Mesodermal cell (in vitro differentiated cells): ENCODE measurements around the gene SLF2.

ENCODE experiments used
- H3K27ac ChIP-seq: 2 replicates; pipeline ENCODE4 v1.7.0; 2013; ENCODE audit warnings: mild to moderate bottlenecking, low read depth, low read length, moderate library complexity; ENCODE audit not compliant: severe bottlenecking
- H3K36me3 ChIP-seq: 2 replicates; pipeline ENCODE4 v1.7.1; 2013; ENCODE audit warnings: mild to moderate bottlenecking, low read length, moderate library complexity; ENCODE audit not compliant: control insufficient read depth, insufficient read depth
- H3K4me1 ChIP-seq: one replicate; pipeline ENCODE4 v1.7.1; 2013; ENCODE audit warnings: mild to moderate bottlenecking, low read length; ENCODE audit not compliant: insufficient read depth, control insufficient read depth, poor library complexity, severe bottlenecking
- H3K4me3 ChIP-seq: 2 replicates; pipeline ENCODE4 v1.7.0; 2013; ENCODE audit warnings: low read length, control low read depth, mild to moderate bottlenecking; ENCODE audit not compliant: insufficient read depth, poor library complexity, severe bottlenecking; ENCODE audit errors: extremely low read depth
- H3K9me3 ChIP-seq: 2 replicates; pipeline ENCODE4 v1.7.1; 2013; ENCODE audit warnings: mild to moderate bottlenecking, low read length, moderate library complexity; ENCODE audit not compliant: control insufficient read depth
- WGBS, 2 experiments: methylation state at CpG; one replicate each; pipeline ENCODE4 v1.1.5; 2013; ENCODE audit warnings: missing lambda C conversion rate in 2 of 2; ENCODE audit not compliant: insufficient coverage in 2 of 2; 5-methylcytosine and 5-hydroxymethylcytosine counted together

Gene SLF2

GRCh38 chr10:100890141-100890672 is 22.6 kb upstream of the SLF2 start:
- Histone ChIP-seq H3K4me1 (peaks cover 21% of the 10 kb centered on the region), H3K27ac (peak overlapping the region; percentile 82), H3K36me3 (no peaks in the 10 kb centered on the region), H3K4me3 (no peak overlapping the region), H3K9me3 (no peaks in the 10 kb centered on the region)
- 88 to 90% methylated on average over 4 of the region's 6 CpGs for WGBS, 2 experiments

DNA sequence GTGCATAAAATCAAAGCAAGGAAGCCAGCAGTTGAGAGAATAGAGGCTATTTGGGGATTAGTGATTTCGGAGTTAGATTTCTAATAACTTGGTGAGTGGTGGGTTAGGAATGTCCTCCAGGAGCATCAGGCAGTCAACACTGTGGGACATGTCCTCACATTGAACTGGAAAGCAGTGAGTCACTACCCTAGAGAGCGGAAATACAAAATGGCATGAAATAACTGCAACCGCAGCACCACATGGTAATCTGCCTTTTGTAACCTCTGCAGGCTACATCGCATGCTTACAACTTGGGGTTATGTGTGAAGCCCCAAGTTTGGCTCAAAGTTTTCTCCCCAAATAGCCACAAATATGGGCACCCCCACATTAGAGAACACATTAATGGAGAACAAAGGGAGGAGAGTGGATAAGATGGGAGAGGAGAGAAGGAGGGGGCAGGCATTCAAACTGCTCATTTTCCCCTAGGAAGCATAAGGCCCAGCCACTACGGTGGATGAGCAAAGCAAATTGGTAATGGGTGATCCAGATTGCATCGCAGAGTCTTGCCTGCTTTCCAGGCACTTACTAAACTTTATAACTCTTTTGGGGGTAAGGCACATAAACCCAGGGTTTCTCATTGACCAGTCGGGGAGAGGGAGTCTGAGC is 22.0 kb upstream of the SLF2 start:
- 68 to 69% methylated on average over 4 to 7 of the region's 7 CpGs for WGBS, 2 experiments

GRCh38 chr10:100894033-100894432 is 18.7 kb upstream of the SLF2 start:
- 90 to 100% methylated on average over 1 to 3 of the region's 3 CpGs for WGBS, 2 experiments
- no peak overlapping the region for H3K4me3 ChIP-seq
- peaks cover 24% of the 10 kb centered on the region for H3K4me1 ChIP-seq
- no peak overlapping the region for H3K27ac ChIP-seq
- H3K36me3 ChIP-seq = no peaks in the 10 kb centered on the region
- no peaks in the 10 kb centered on the region for H3K9me3 ChIP-seq

More for the DNA sequence above, 22.0 kb upstream of the SLF2 start:
- peak overlapping the region; percentile 82 for H3K27ac ChIP-seq
- peaks cover 21% of the 10 kb centered on the region for H3K4me1 ChIP-seq
- no peaks in the 10 kb centered on the region for H3K36me3 ChIP-seq
- no peaks in the 10 kb centered on the region for H3K9me3 ChIP-seq
- no peak overlapping the region for H3K4me3 ChIP-seq

GRCh38 chr10:100894589-100895294 is 18.0 kb upstream of the SLF2 start:
- Histone ChIP-seq H3K9me3 (no peaks in the 10 kb centered on the region), H3K36me3 (no peaks in the 10 kb centered on the region), H3K4me3 (no peak overlapping the region), H3K4me1 (peaks cover 19% of the 10 kb centered on the region), H3K27ac (no peak overlapping the region)
- 90 to 96% methylated on average over 4 to 5 of the region's 7 CpGs for WGBS, 2 experiments

DNA sequence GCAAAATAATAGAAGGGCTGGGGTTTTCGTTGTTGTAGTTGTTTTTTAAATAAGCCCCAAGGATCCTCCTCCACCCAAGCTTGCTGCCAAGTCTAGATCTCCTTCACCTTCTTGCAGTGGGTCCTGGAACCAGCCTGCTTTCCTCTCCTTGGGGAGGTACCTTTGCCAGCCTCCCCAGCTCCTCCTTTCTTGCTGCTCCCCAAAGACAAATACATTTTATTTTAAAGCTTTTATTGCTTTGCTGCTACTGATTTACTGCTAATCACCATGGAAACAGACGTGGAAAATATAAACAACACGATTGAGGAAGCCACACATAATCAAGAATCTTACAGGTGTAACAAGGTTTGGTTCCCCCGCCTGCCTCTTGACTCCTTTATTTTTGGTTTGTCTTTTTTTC is 17.4 kb upstream of the SLF2 start:
- H3K27ac ChIP-seq = no peak overlapping the region
- peaks cover 13% of the 10 kb centered on the region for H3K4me1 ChIP-seq
- 77 to 100% methylated on average over 1 to 4 of the region's 4 CpGs for WGBS, 2 experiments
- H3K36me3 ChIP-seq = no peaks in the 10 kb centered on the region
- no peak overlapping the region for H3K4me3 ChIP-seq
- H3K9me3 ChIP-seq = no peaks in the 10 kb centered on the region

- Histone ChIP-seq H3K4me1 (peaks cover 7% of the 10 kb centered on the region), H3K36me3 (no peaks in the 10 kb centered on the region), H3K4me3 (no peak overlapping the region), H3K27ac (no peak overlapping the region), H3K9me3 (no peaks in the 10 kb centered on the region)
- WGBS, 2 experiments = 81 to 100% methylated on average over 3 of the region's 3 CpGs
These were observed 16.9 kb upstream of the SLF2 start for GRCh38 chr10:100895896-100896295.

- no peak overlapping the region for H3K27ac ChIP-seq
- H3K4me1 ChIP-seq = peaks cover 3% of the 10 kb centered on the region
- no peaks in the 10 kb centered on the region for H3K9me3 ChIP-seq
- H3K4me3 ChIP-seq = no peak overlapping the region
- no peaks in the 10 kb centered on the region for H3K36me3 ChIP-seq
- 60 to 84% methylated on average over 1 to 5 of the region's 7 CpGs for WGBS, 2 experiments
These were observed 15.8 kb upstream of the SLF2 start for GRCh38 chr10:100896876-100897461.

DNA sequence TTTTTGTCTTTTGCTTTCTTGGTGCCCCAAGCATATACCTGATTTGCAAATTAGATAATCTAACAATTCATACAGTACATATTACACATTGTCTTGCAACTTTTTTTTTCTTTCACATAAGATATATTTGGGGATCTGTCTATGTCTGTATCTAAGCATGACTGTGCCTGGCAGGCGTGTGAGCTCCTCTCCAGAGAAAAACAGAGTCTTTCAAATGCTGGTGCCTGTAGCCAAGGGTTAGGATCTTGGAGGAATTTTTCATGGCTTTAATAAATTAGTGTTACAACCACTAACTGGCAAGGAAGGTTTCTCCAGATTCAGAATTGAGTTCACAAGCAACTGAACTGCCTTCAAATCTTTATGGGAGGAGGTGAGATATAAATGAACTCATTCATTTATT is 14.8 kb upstream of the SLF2 start:
- H3K36me3 ChIP-seq = no peaks in the 10 kb centered on the region
- WGBS, 2 experiments = 14 to 80% methylated on average over 1 of the region's 1 CpG
- peaks cover 3% of the 10 kb centered on the region for H3K4me1 ChIP-seq
- H3K27ac ChIP-seq = no peak overlapping the region
- no peak overlapping the region for H3K4me3 ChIP-seq
- no peaks in the 10 kb centered on the region for H3K9me3 ChIP-seq

DNA sequence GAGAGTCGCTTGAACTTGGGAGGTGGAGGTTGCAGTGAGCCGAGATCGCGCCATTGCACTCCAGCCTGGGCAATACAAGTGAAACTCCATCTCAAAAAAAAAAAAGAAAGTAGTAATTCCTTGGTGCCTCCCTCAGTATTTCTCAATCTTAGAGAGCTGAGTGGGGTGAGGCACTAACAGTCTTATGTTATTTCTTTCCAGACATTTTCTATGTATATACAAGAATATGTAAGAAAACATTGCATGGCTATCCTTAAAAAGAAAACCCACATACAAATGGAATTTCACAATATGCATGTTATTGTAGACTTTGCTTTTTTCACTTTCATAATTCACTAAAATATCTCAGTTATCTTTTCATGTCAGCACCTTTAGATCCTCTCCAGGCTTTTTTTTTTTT is 13.6 kb upstream of the SLF2 start:
- H3K9me3 ChIP-seq = no peaks in the 10 kb centered on the region
- peaks cover 3% of the 10 kb centered on the region for H3K4me1 ChIP-seq
- no peak overlapping the region for H3K27ac ChIP-seq
- H3K4me3 ChIP-seq = no peak overlapping the region
- H3K36me3 ChIP-seq = no peaks in the 10 kb centered on the region
- no CpG with 5 or more reads among the region's 4 CpGs for WGBS, 2 experiments

DNA sequence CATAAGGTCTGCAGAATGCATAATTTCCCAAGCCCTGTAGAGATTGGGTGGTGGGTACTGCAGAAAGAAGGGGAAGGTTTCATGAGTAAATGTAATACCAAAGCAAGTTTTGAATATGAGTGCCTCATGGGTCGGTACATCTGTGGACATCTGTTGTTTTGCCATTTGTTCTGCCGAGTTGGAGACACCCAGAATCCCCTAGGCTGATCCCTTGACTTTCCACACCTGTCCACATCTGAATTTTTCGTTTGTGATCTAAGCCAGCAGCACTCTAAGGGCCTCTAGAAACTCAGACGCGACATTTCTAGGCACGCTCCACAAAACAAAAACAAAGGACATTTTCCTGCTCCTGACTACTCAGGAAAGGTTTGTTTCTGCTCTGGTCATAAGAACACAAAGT is 11.7 kb upstream of the SLF2 start:
- Histone ChIP-seq H3K4me3 (no peak overlapping the region), H3K9me3 (no peaks in the 10 kb centered on the region), H3K36me3 (no peaks in the 10 kb centered on the region), H3K4me1 (peaks cover 3% of the 10 kb centered on the region), H3K27ac (no peak overlapping the region)
- 89 to 94% methylated on average over 3 to 6 of the region's 6 CpGs for WGBS, 2 experiments

- H3K9me3 ChIP-seq = no peaks in the 10 kb centered on the region
- 89 to 90% methylated on average over 5 of the region's 7 CpGs for WGBS, 2 experiments
- H3K4me1 ChIP-seq = no peaks in the 10 kb centered on the region
- H3K36me3 ChIP-seq = no peaks in the 10 kb centered on the region
- no peak overlapping the region for H3K4me3 ChIP-seq
- no peak overlapping the region for H3K27ac ChIP-seq
These were observed 10.1 kb upstream of the SLF2 start for GRCh38 chr10:100902622-100903021.
